Cerebellar cortex (tissue), 1 donor: Measurements from ENCODE around the gene TMTC2.
"Not testable (repeated sequence)": the region's sequence is repeated elsewhere in the genome, so short reads cannot be mapped to it uniquely, and the experiment has no call there.

Source experiments
- DNase-seq: peaks from one replicate; pipeline ENCODE4 v3.0.0-alpha.2; 2015; ENCODE audit warnings: low spot score

Gene TMTC2

GRCh38 chr12:82845076-82845475, 158.4 kb downstream of the TMTC2 start:
- DNase-seq, result not testable (repeated sequence)

GRCh38 chr12:82848845-82849244, 162.1 kb downstream of the TMTC2 start:
- DNase-seq, result no peak

GRCh38 chr12:82852529-82852928, 165.8 kb downstream of the TMTC2 start:
- DNase-seq, result no peak

- DNase-seq, result no peak
Observed at GRCh38 chr12:82855872-82856271, 169.2 kb downstream of the TMTC2 start.

- DNase-seq, result no peak
Observed at GRCh38 chr12:82857276-82857675, 170.6 kb downstream of the TMTC2 start.

GRCh38 chr12:82857911-82858533, 171.3 kb downstream of the TMTC2 start:
- DNase-seq, result no peak

- no peak for DNase-seq
Observed at GRCh38 chr12:82858534-82858917, 171.8 kb downstream of the TMTC2 start.

- DNase-seq, result no peak
Observed at GRCh38 chr12:82862069-82862841, 175.5 kb downstream of the TMTC2 start.

- no peak for DNase-seq
Observed at GRCh38 chr12:82862876-82863649, 176.4 kb downstream of the TMTC2 start.

- DNase-seq, result peak; percentile 33
Observed at GRCh38 chr12:82866227-82866775, 179.6 kb downstream of the TMTC2 start.

GRCh38 chr12:82866946-82867345, 180.2 kb downstream of the TMTC2 start:
- peak; percentile 87 for DNase-seq

- peak; percentile 55 for DNase-seq
Observed at GRCh38 chr12:82867762-82868500, 181.2 kb downstream of the TMTC2 start.

- no peak for DNase-seq
Observed at GRCh38 chr12:82870771-82871377, 184.2 kb downstream of the TMTC2 start.

- no peak for DNase-seq
Observed at GRCh38 chr12:82872088-82872487, 185.4 kb downstream of the TMTC2 start.

GRCh38 chr12:82873309-82873708, 186.6 kb downstream of the TMTC2 start:
- DNase-seq, result no peak

- peak; percentile 86 for DNase-seq
Observed at GRCh38 chr12:82873951-82874350, 187.2 kb downstream of the TMTC2 start.

- DNase-seq, result no peak
Observed at GRCh38 chr12:82874945-82875344, 188.2 kb downstream of the TMTC2 start.

- DNase-seq, result no peak
Observed at GRCh38 chr12:82876075-82876474, 189.4 kb downstream of the TMTC2 start.

GRCh38 chr12:82877963-82878362, 191.3 kb downstream of the TMTC2 start:
- DNase-seq, result no peak

GRCh38 chr12:82880442-82880901, 193.8 kb downstream of the TMTC2 start:
- no peak for DNase-seq
